ENCODE results near the gene CLDN22.

The CLDN22 gene

GRCh38 chr4:183299464-183299863, 20.6 kb downstream of the CLDN22 start:
- TF ChIP-seq CTCF (IDR thresholded peaks at IDR 0.05; ENCODE audit: low read length, missing control alignments) = no peak
- no peak overlapping the region for H3K4me3 ChIP-seq (replicated peaks; ENCODE audit: low read depth, low read length)
- no peak for DNase-seq (ENCODE audit: low read depth)

GRCh38 chr4:183297675-183298074, 22.4 kb downstream of the CLDN22 start:
- no peak for TF ChIP-seq CTCF (IDR thresholded peaks at IDR 0.05; ENCODE audit: low read length, missing control alignments)
- no peak for DNase-seq (ENCODE audit: low read depth)
- H3K4me3 ChIP-seq (replicated peaks; ENCODE audit: low read depth, low read length) = no peak overlapping the region

- DNase-seq (ENCODE audit: low read depth) = no peak
- H3K4me3 ChIP-seq (replicated peaks; ENCODE audit: low read depth, low read length) = no peak overlapping the region
- TF ChIP-seq CTCF (IDR thresholded peaks at IDR 0.05; ENCODE audit: low read length, missing control alignments) = no peak
Measured at GRCh38 chr4:183295711-183296110, 24.4 kb downstream of the CLDN22 start.

- no peak for DNase-seq (ENCODE audit: low read depth)
- H3K4me3 ChIP-seq (replicated peaks; ENCODE audit: low read depth, low read length) = no peak overlapping the region
- no peak for TF ChIP-seq CTCF (IDR thresholded peaks at IDR 0.05; ENCODE audit: low read length, missing control alignments)
Measured at GRCh38 chr4:183291070-183291469, 29.0 kb downstream of the CLDN22 start.

GRCh38 chr4:183289688-183290087, 30.4 kb downstream of the CLDN22 start:
- no peak for TF ChIP-seq CTCF (IDR thresholded peaks at IDR 0.05; ENCODE audit: low read length, missing control alignments)
- DNase-seq (ENCODE audit: low read depth) = no peak
- H3K4me3 ChIP-seq (replicated peaks; ENCODE audit: low read depth, low read length) = no peak overlapping the region

GRCh38 chr4:183288955-183289354, 31.1 kb downstream of the CLDN22 start:
- no peak overlapping the region for H3K4me3 ChIP-seq (replicated peaks; ENCODE audit: low read depth, low read length)
- DNase-seq (ENCODE audit: low read depth) = no peak
- TF ChIP-seq CTCF (IDR thresholded peaks at IDR 0.05; ENCODE audit: low read length, missing control alignments) = no peak

GRCh38 chr4:183287677-183288076, 32.4 kb downstream of the CLDN22 start:
- no peak for TF ChIP-seq CTCF (IDR thresholded peaks at IDR 0.05; ENCODE audit: low read length, missing control alignments)
- DNase-seq (ENCODE audit: low read depth) = no peak

More at GRCh38 chr4:183287677-183288076, 32.4 kb downstream of the CLDN22 start:
- no peak overlapping the region for H3K4me3 ChIP-seq (replicated peaks; ENCODE audit: low read depth, low read length)
